Upper lobe of left lung (tissue), 4 donors: ENCODE measurements around the gene NCK2.

Experiments
- CTCF ChIP-seq, 6 experiments: fragments of 450-650 bp in 4 of 6; fragments of 200-600 bp in 2 of 6; sonication (generic) in 2 of 6; IDR thresholded peaks; one replicate each; pipeline ENCODE4 v1.5.1; 2016 to 2019; ENCODE audit warnings: antibody characterized with exemption in 6 of 6
- POLR2AphosphoS5 ChIP-seq, 2 donors: sonication (generic); formaldehyde crosslinking; IDR thresholded peaks; one replicate each; pipeline ENCODE4 v1.5.1; 2017; ENCODE audit warnings: antibody characterized with exemption in 2 of 2

- TF ChIP-seq CTCF (IDR thresholded peaks at IDR 0.05), result no peak
- no peak for TF ChIP-seq POLR2AphosphoS5 (IDR thresholded peaks at IDR 0.05)
These were observed 183.4 kb downstream of the NCK2 start for GRCh38 chr2:105928086-105928485.
